Astrocyte of the spinal cord (primary cell): ENCODE data around the gene OGA.
A peak's percentile ranks its signal among the peaks of the same experiment; 100 is the strongest.

Experiments used
- DNase-seq: peaks from one replicate; pipeline ENCODE4 v3.0.0; 2011; ENCODE audit warnings: low read depth, low spot score
- H3K4me3 ChIP-seq: 2 replicates; pipeline ENCODE4 v1.5.1; 2011; ENCODE audit warnings: low read depth, mild to moderate bottlenecking, low read length, moderate library complexity
- CTCF ChIP-seq: IDR thresholded peaks from 2 replicates; pipeline ENCODE4 v1.5.1; 2012; ENCODE audit warnings: low read depth, mild to moderate bottlenecking, low read length, inconsistent platforms
- in situ Hi-C: cut with HindIII; loops from 2 replicates; pipeline ENCODE4 v1.10.0; 2017; ENCODE audit warnings: low sequenced_read_pairs

OGA gene

GRCh38 chr10:101818119-101818871 lies at the start of gene OGA:
TSS of gene OGA (minus strand) at chr10:101818444. CDS start at chr10:101818022, 422 bp downstream.
- peak within 1 kb of the TSS; percentile 98 for H3K4me3 ChIP-seq
- peak; percentile 100 for DNase-seq
- TF ChIP-seq CTCF = no peak
- in situ Hi-C loops = no loop called here

- H3K4me3 ChIP-seq = no peak overlapping the region
- TF ChIP-seq CTCF = no peak
- DNase-seq = no peak
- in situ Hi-C loops = no loop called here
Observed at GRCh38 chr10:101867931-101868330, 49.7 kb upstream of the OGA start.

- no peak for DNase-seq
- no peak overlapping the region for H3K4me3 ChIP-seq
- in situ Hi-C loops = no loop called here
- TF ChIP-seq CTCF = no peak
Observed at GRCh38 chr10:101859530-101859929, 41.3 kb upstream of the OGA start.

GRCh38 chr10:101858723-101859500 lies 40.7 kb upstream of the OGA start:
- in situ Hi-C loops = no loop called here
- no peak for DNase-seq
- TF ChIP-seq CTCF = no peak
- H3K4me3 ChIP-seq = no peak overlapping the region

GRCh38 chr10:101857802-101858476 lies 39.7 kb upstream of the OGA start:
- in situ Hi-C loops = no loop called here
- H3K4me3 ChIP-seq = no peak overlapping the region
- no peak for DNase-seq
- no peak for TF ChIP-seq CTCF

- TF ChIP-seq CTCF = no peak
- in situ Hi-C loops = no loop called here
- DNase-seq = no peak
- no peak overlapping the region for H3K4me3 ChIP-seq
Observed at GRCh38 chr10:101856626-101857025, 38.4 kb upstream of the OGA start.
